ENCODE results near the gene ADGRG2. TPM values are rescaled to one million over a fixed set of nuclear protein-coding genes. Genes with fewer than 3 reads are reported as not detected.
A peak's percentile ranks its signal among the peaks of the same experiment; 100 is the strongest.

The ADGRG2 gene
- total RNA-seq, 1 experiment from 2014 or later: not detected

DNA sequence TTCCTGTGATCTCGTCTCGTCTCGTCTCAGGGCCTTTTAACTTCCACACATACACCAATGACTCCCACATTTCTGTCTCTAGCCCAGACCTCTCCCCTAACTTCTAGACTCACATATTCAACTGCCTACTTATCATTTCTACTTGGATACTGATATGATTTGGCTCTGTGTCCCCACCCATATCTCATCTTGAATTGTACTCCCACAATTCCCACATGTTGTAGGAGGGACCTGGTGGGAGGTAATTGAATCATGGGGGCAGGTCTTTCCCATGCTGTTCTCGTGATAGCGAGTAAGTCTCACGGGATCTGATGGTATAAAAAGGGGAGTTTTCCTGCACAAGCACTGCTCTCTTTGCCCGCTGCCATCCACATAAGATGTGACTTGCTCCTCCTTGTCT lies 147.3 kb downstream of the ADGRG2 start:
- H4K20me1 ChIP-seq (ENCODE audit: insufficient read depth): no peaks in the 10 kb centered on the region
- no peak for DNase-seq (ENCODE audit: low read depth, low spot score)
- no peak overlapping the region for H3K9ac ChIP-seq (ENCODE audit: low read length)
- no peak overlapping the region for H3K4me3 ChIP-seq (replicated peaks in 1 of 2; ENCODE audit: low read depth in 1 of 2, low read length in 2 of 2)
- intact Hi-C loops (cut with micrococcal nuclease): no loop called here
- ChIA-PET POLR2A (no interaction called here), CTCF (no interaction called here), RAD21 (ENCODE audit: low non-redundant PET in 1 of 2, low total read pairs in 2 of 2, uncharacterized antibody in 2 of 2, unreplicated experiment in 2 of 2) (no interaction called here)
- H3K4me1 ChIP-seq (ENCODE audit: control insufficient read depth in 1 of 2, insufficient read depth in 2 of 2, low read length in 2 of 2): peaks cover 7 to 13% of the 10 kb centered on the region in 2 experiments; a peak in 2 of 4 replicates
- TF ChIP-seq CEBPB (IDR thresholded peaks at IDR 0.05; ENCODE audit: low read depth): no peak
- TF ChIP-seq POLR2A (IDR thresholded peaks at IDR 0.05; ENCODE audit: borderline replicate concordance, extremely low read depth, insufficient read depth, insufficient read length): no peak
- no peak for TF ChIP-seq ZNF274 (IDR thresholded peaks at IDR 0.05; ENCODE audit: low read depth, low read length)
- TF ChIP-seq RAD21 (IDR thresholded peaks at IDR 0.05; ENCODE audit: low read depth): no peak
- TF ChIP-seq SRF (IDR thresholded peaks at IDR 0.05; ENCODE audit: low read depth): no peak
- TF ChIP-seq SIN3A (IDR thresholded peaks at IDR 0.05; ENCODE audit: low read depth): no peak
- TF ChIP-seq ELF1 (IDR thresholded peaks at IDR 0.05; ENCODE audit: borderline replicate concordance, low read depth): no peak
- no peak for TF ChIP-seq EGR1 (IDR thresholded peaks at IDR 0.05; ENCODE audit: low read depth)
- TF ChIP-seq EZH2 (IDR thresholded peaks at IDR 0.05): no peak
- TF ChIP-seq ATF3 (IDR thresholded peaks at IDR 0.05): no peak
- no peaks in the 10 kb centered on the region for H3K27me3 ChIP-seq (ENCODE audit: insufficient read depth, low read length)
- no peak for ATAC-seq
- no peaks in the 10 kb centered on the region for H3K36me3 ChIP-seq (ENCODE audit: control insufficient read depth in 1 of 2, insufficient read depth in 2 of 2, low read length in 2 of 2)
- H2AFZ ChIP-seq (ENCODE audit: low read depth, low read length, poor library complexity, severe bottlenecking): no peak overlapping the region
- H3K9me2 ChIP-seq (ENCODE audit: insufficient read depth): no peaks in the 10 kb centered on the region
- no TSS peak for BruUV-seq (replicated peaks)
- H3K79me2 ChIP-seq (ENCODE audit: insufficient read depth, low read length): peaks cover 3% of the 10 kb centered on the region; the same call in 1 of the 2 replicates
- no peaks in the 10 kb centered on the region for H3K9me3 ChIP-seq (ENCODE audit: control insufficient read depth in 1 of 2, insufficient read depth in 1 of 2, low read depth in 1 of 2, low read length in 2 of 2)
- H3K4me2 ChIP-seq (ENCODE audit: low read length): no peak overlapping the region
- H3K27ac ChIP-seq (ENCODE audit: low read depth, low read length): no peak overlapping the region

DNA sequence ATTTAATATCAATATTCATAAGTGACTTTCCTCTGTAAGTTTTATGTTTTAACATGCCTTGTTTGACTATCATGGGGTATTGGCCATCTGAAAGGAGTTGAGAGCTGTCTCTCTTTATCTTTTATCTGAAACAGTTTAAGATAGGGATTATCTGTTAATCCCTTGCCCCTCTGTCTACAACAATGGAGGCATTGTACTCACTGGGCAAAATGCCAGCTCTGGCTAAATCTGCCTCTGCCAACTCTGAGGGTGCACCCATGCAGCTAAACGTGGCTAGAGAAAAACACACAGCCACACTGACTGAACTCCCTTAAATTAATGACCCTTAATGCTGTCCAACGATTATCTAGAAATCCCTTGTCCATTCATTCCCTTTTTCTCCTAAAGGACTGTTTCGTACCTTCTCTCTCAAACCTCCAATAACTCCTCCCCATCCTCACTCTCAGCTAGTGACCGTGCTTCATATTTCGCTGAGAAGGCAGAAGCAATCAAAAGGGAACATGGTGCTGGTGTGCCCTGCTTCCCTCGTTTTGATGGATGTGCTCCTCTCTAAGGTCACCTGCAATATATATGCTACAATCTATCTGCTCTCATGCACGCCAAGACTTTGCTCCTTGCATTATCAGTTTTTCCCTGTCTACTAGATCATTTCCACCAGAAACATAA lies 148.6 kb downstream of the ADGRG2 start:
- Histone ChIP-seq H3K79me2 (ENCODE audit: insufficient read depth, low read length) (peaks cover 3% of the 10 kb centered on the region; the same call in 1 of the 2 replicates), H3K4me1 (ENCODE audit: control insufficient read depth in 1 of 2, insufficient read depth in 2 of 2, low read length in 2 of 2) (peaks cover 7 to 13% of the 10 kb centered on the region in 2 experiments; a peak in 2 of 4 replicates), H3K9me3 (ENCODE audit: control insufficient read depth in 1 of 2, insufficient read depth in 1 of 2, low read depth in 1 of 2, low read length in 2 of 2) (no peaks in the 10 kb centered on the region), H2AFZ (ENCODE audit: low read depth, low read length, poor library complexity, severe bottlenecking) (no peak overlapping the region), H3K9ac (ENCODE audit: low read length) (no peak overlapping the region), H3K27ac (ENCODE audit: low read depth, low read length) (no peak overlapping the region), H3K27me3 (ENCODE audit: insufficient read depth, low read length) (no peaks in the 10 kb centered on the region), H4K20me1 (ENCODE audit: insufficient read depth) (no peaks in the 10 kb centered on the region), H3K4me2 (ENCODE audit: low read length) (peak overlapping the region; percentile 35), H3K9me2 (ENCODE audit: insufficient read depth) (no peaks in the 10 kb centered on the region), H3K4me3 (replicated peaks in 1 of 2; ENCODE audit: low read depth in 1 of 2, low read length in 2 of 2) (no peak overlapping the region), H3K36me3 (ENCODE audit: control insufficient read depth in 1 of 2, insufficient read depth in 2 of 2, low read length in 2 of 2) (no peaks in the 10 kb centered on the region)
- ChIA-PET RAD21 (ENCODE audit: low non-redundant PET in 1 of 2, low total read pairs in 2 of 2, uncharacterized antibody in 2 of 2, unreplicated experiment in 2 of 2) (no interaction called here), POLR2A (no interaction called here), CTCF (no interaction called here)
- intact Hi-C loops (cut with micrococcal nuclease): no loop called here
- BruUV-seq (replicated peaks): no TSS peak
- DNase-seq (ENCODE audit: low read depth, low spot score) (no peak), ATAC-seq (peak; percentile 60)
- TF ChIP-seq RAD21 (IDR thresholded peaks at IDR 0.05; ENCODE audit: low read depth): no peak
- TF ChIP-seq ZFX (IDR thresholded peaks at IDR 0.05): no peak
- no peak for TF ChIP-seq CBX3 (IDR thresholded peaks at IDR 0.05; ENCODE audit: low read depth)
- TF ChIP-seq, protein P1, sequence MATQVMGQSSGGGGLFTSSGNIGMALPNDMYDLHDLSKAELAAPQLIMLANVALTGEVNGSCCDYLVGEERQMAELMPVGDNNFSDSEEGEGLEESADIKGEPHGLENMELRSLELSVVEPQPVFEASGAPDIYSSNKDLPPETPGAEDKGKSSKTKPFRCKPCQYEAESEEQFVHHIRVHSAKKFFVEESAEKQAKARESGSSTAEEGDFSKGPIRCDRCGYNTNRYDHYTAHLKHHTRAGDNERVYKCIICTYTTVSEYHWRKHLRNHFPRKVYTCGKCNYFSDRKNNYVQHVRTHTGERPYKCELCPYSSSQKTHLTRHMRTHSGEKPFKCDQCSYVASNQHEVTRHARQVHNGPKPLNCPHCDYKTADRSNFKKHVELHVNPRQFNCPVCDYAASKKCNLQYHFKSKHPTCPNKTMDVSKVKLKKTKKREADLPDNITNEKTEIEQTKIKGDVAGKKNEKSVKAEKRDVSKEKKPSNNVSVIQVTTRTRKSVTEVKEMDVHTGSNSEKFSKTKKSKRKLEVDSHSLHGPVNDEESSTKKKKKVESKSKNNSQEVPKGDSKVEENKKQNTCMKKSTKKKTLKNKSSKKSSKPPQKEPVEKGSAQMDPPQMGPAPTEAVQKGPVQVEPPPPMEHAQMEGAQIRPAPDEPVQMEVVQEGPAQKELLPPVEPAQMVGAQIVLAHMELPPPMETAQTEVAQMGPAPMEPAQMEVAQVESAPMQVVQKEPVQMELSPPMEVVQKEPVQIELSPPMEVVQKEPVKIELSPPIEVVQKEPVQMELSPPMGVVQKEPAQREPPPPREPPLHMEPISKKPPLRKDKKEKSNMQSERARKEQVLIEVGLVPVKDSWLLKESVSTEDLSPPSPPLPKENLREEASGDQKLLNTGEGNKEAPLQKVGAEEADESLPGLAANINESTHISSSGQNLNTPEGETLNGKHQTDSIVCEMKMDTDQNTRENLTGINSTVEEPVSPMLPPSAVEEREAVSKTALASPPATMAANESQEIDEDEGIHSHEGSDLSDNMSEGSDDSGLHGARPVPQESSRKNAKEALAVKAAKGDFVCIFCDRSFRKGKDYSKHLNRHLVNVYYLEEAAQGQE (IDR thresholded peaks at IDR 0.05; ENCODE audit: low read depth): no peak

Data from HCT116 (cell line).